HCT116 (cell line): ENCODE results near the gene SLMAP. TPM values are rescaled to one million over a fixed set of nuclear protein-coding genes. Genes with fewer than 3 reads are reported as not detected.

ENCODE experiments used
- ATAC-seq: fragments of 200-7000 bp; cut with Tn5 transposase; 2 replicates; pipeline ENCODE4 v1.9.1; 2020; ENCODE audit warnings: mild to moderate bottlenecking, moderate library complexity
- BruUV-seq: library from RNA; stranded (reverse); fragments of 400-500 nt; replicated peaks from 2 replicates; lab custom pipeline; 2021; lab: Mats Ljungman, UMichigan
- CTCF ChIA-PET: fragments of 300-600 bp; sonication (Branson Sonifier 250); formaldehyde crosslinking; loops from one replicate; lab custom pipeline; 2021; ENCODE audit warnings: antibody characterized with exemption; lab: Charles Lee
- POLR2A ChIA-PET: fragments of 300-600, 350-600 bp; sonication (Branson Sonifier 250); formaldehyde crosslinking; loops from one replicate; lab custom pipeline; 2021; ENCODE audit warnings: antibody characterized with exemption; lab: Charles Lee
- RAD21 ChIA-PET, 2 experiments: fragments of 300-600 bp; sonication (Branson Sonifier 250); formaldehyde crosslinking; loops; one replicate each; lab custom pipeline; 2023; ENCODE audit warnings: low total read pairs in 2 of 2; ENCODE audit not compliant: uncharacterized antibody in 2 of 2, unreplicated experiment in 2 of 2, low non-redundant PET in 1 of 2; lab: Charles Lee
- DNase-seq: peaks from one replicate; pipeline ENCODE4 v3.0.0-alpha.2; 2010; ENCODE audit warnings: low read depth, low spot score
- H2AFZ ChIP-seq: fragments of 200-600 bp; shearing (Covaris generic), sonication (generic); 2 replicates; pipeline ENCODE4 v1.6.1; 2017; ENCODE audit warnings: low read depth, mixed run types, mixed read lengths, antibody characterized with exemption, low read length; ENCODE audit not compliant: poor library complexity, severe bottlenecking
- H3K27ac ChIP-seq: 2 replicates; pipeline ENCODE4 v1.5.1; 2012; ENCODE audit warnings: low read depth, low read length
- H3K27me3 ChIP-seq: fragments of 200-600 bp; sonication (generic); 2 replicates; pipeline ENCODE4 v1.6.1; 2016; ENCODE audit warnings: mixed run types, low read length, mixed read lengths; ENCODE audit not compliant: insufficient read depth
- H3K36me3 ChIP-seq, 2 experiments: fragments of 200-500 bp in 1 of 2; fragments of 200-600 bp in 1 of 2; sonication (Bioruptor generic) in 1 of 2; sonication (generic) in 1 of 2; 2 replicates each; pipeline versions ENCODE4 v1.5.1 to v1.6.1; 2014 to 2016; ENCODE audit warnings: low read length in 2 of 2, inconsistent platforms in 1 of 2, mixed read lengths in 1 of 2, mixed run types in 1 of 2; ENCODE audit not compliant: insufficient read depth in 2 of 2, control insufficient read depth in 1 of 2
- H3K4me1 ChIP-seq, 2 experiments: fragments of 200-600 bp in 1 of 2; sonication (generic) in 1 of 2; 2 replicates each; pipeline versions ENCODE4 v1.5.1 to v1.6.1; 2012 to 2017; ENCODE audit warnings: low read length in 2 of 2, inconsistent platforms in 1 of 2, mild to moderate bottlenecking in 1 of 2, mixed read lengths in 1 of 2, mixed run types in 1 of 2, moderate library complexity in 1 of 2; ENCODE audit not compliant: insufficient read depth in 2 of 2, control insufficient read depth in 1 of 2
- H3K4me2 ChIP-seq: fragments of 200-600 bp; sonication (generic); 2 replicates; pipeline ENCODE4 v1.6.1; 2017; ENCODE audit warnings: mixed run types, low read length, mixed read lengths
- H3K4me3 ChIP-seq, 2 experiments: fragments of 200-600 bp in 1 of 2; sonication (generic) in 1 of 2; replicated peaks in 1 of 2; 2 replicates each; pipeline ENCODE4 v1.5.1; 2011 to 2016; ENCODE audit warnings: low read length in 2 of 2, control low read depth in 1 of 2, low read depth in 1 of 2, mild to moderate bottlenecking in 1 of 2, mixed read lengths in 1 of 2, mixed run types in 1 of 2
- H3K79me2 ChIP-seq: fragments of 200-600 bp; sonication (generic); 2 replicates; pipeline ENCODE4 v1.6.1; 2017; ENCODE audit warnings: mild to moderate bottlenecking, mixed run types, low read length, moderate library complexity, mixed read lengths; ENCODE audit not compliant: insufficient read depth
- H3K9ac ChIP-seq: fragments of 200-600 bp; sonication (generic); 2 replicates; pipeline ENCODE4 v1.6.1; 2016; ENCODE audit warnings: low read length, mixed read lengths
- H3K9me2 ChIP-seq: fragments of 200-600 bp; sonication (generic), shearing (Covaris generic); 2 replicates; pipeline ENCODE4 v1.6.1; 2017; ENCODE audit warnings: mixed run types, mild to moderate bottlenecking, moderate library complexity; ENCODE audit not compliant: insufficient read depth
- H3K9me3 ChIP-seq, 2 experiments: fragments of 200-500 bp in 1 of 2; fragments of 200-600 bp in 1 of 2; sonication (Bioruptor generic) in 1 of 2; sonication (generic) in 1 of 2; 2 replicates each; pipeline ENCODE4 v1.6.1; 2014 to 2017; ENCODE audit warnings: low read length in 2 of 2, mixed read lengths in 2 of 2, inconsistent platforms in 1 of 2, low read depth in 1 of 2, mild to moderate bottlenecking in 1 of 2, mixed run types in 1 of 2, moderate library complexity in 1 of 2; ENCODE audit not compliant: control insufficient read depth in 1 of 2, insufficient read depth in 1 of 2
- H4K20me1 ChIP-seq: fragments of 200-600 bp; sonication (generic), shearing (Covaris generic); 2 replicates; pipeline ENCODE4 v1.6.1; 2017; ENCODE audit warnings: mixed run types, mild to moderate bottlenecking, moderate library complexity; ENCODE audit not compliant: insufficient read depth
- ATF3 ChIP-seq: IDR thresholded peaks from 2 replicates; pipeline ENCODE4 v1.6.1; 2012
- CBX3 ChIP-seq: IDR thresholded peaks from 2 replicates; pipeline ENCODE4 v1.6.1; 2012; ENCODE audit warnings: low read depth
- CEBPB ChIP-seq: IDR thresholded peaks from 2 replicates; pipeline ENCODE4 v1.6.1; 2012; ENCODE audit warnings: low read depth
- CTCF ChIP-seq, 3 experiments: fragments of 200-600 bp in 1 of 3; sonication (generic) in 1 of 3; IDR thresholded peaks in 2 of 3; conservative IDR thresholded peaks in 1 of 3; 2 replicates each; pipeline ENCODE4 v1.5.1; 2012 to 2017; ENCODE audit warnings: low read depth in 2 of 3, low read length in 2 of 3, antibody characterized with exemption in 1 of 3, borderline replicate concordance in 1 of 3, control low read depth in 1 of 3, mild to moderate bottlenecking in 1 of 3, mixed read lengths in 1 of 3, mixed run types in 1 of 3, moderate library complexity in 1 of 3; ENCODE audit not compliant: insufficient read depth in 1 of 3
- EGR1 ChIP-seq: IDR thresholded peaks from 2 replicates; pipeline ENCODE4 v1.6.1; 2012; ENCODE audit warnings: low read depth
- ELF1 ChIP-seq: IDR thresholded peaks from 2 replicates; pipeline ENCODE4 v1.6.1; 2012; ENCODE audit warnings: low read depth, borderline replicate concordance
- EZH2 ChIP-seq: fragments of 200-600 bp; sonication (generic); IDR thresholded peaks from 2 replicates; pipeline ENCODE4 v1.6.1; 2017; ENCODE audit warnings: antibody characterized with exemption, mixed run types
- FOSL1 ChIP-seq: IDR thresholded peaks from 2 replicates; pipeline ENCODE4 v1.6.1; 2012; ENCODE audit warnings: low read depth
- JUND ChIP-seq: IDR thresholded peaks from 2 replicates; pipeline ENCODE4 v1.6.1; 2012
- MAX ChIP-seq: IDR thresholded peaks from 2 replicates; pipeline ENCODE4 v1.6.1; 2012
- POLR2A ChIP-seq: IDR thresholded peaks from 2 replicates; pipeline ENCODE4 v1.7.0; 2011; ENCODE audit warnings: borderline replicate concordance; ENCODE audit not compliant: insufficient read depth, insufficient read length; ENCODE audit errors: extremely low read depth
- POLR2AphosphoS5 ChIP-seq: IDR thresholded peaks from 2 replicates; pipeline ENCODE4 v1.6.1; 2011; ENCODE audit warnings: mild to moderate bottlenecking, low read depth, low read length, moderate library complexity
- SIN3A ChIP-seq: IDR thresholded peaks from 2 replicates; pipeline ENCODE4 v1.6.1; 2012; ENCODE audit warnings: low read depth
- SP1 ChIP-seq: IDR thresholded peaks from 2 replicates; pipeline ENCODE4 v1.6.1; 2012; ENCODE audit warnings: low read depth
- SRF ChIP-seq: IDR thresholded peaks from 2 replicates; pipeline ENCODE4 v1.6.1; 2012; ENCODE audit warnings: low read depth
- TCF7L2 ChIP-seq: IDR thresholded peaks from 2 replicates; pipeline ENCODE4 v1.7.0; 2011; ENCODE audit warnings: borderline replicate concordance, inconsistent platforms; ENCODE audit not compliant: insufficient read depth, insufficient read length; ENCODE audit errors: extremely low read depth
- YY1 ChIP-seq: IDR thresholded peaks from 2 replicates; pipeline ENCODE4 v1.6.1; 2011; ENCODE audit warnings: low read length, low read depth, moderate library complexity, mild to moderate bottlenecking; ENCODE audit not compliant: insufficient replicate concordance; ENCODE audit errors: extremely low read depth
- ZFX ChIP-seq: fragments of 450-650 bp; IDR thresholded peaks from 2 replicates; pipeline ENCODE4 v1.6.1; 2017
- intact Hi-C: fragments of 100-400 bp; cut with micrococcal nuclease; formaldehyde crosslinking; loops from 2 replicates; pipeline ENCODE4 v1.10.0; 2022
- total RNA-seq: library from RNA; stranded (reverse); gene quantifications from one replicate; pipeline ENCODE4 v1.2.1, GENCODE V29; 2021; ENCODE audit not compliant: unreplicated experiment

The SLMAP gene
- total RNA-seq, 1 experiment from 2014 or later, result 81.0 TPM

GRCh38 chr3:57948781-57949242 is 192.7 kb downstream of the SLMAP start:
- no peaks in the 10 kb centered on the region for H3K9me2 ChIP-seq
- H3K9me3 ChIP-seq, result no peaks in the 10 kb centered on the region
- H3K4me2 ChIP-seq, result no peak overlapping the region
- no peaks in the 10 kb centered on the region for H3K27me3 ChIP-seq
- ChIA-PET RAD21 (no interaction called here), POLR2A (no interaction called here), CTCF (no interaction called here)
- no peak overlapping the region for H3K9ac ChIP-seq
- H4K20me1 ChIP-seq, result no peaks in the 10 kb centered on the region
- no TSS peak for BruUV-seq
- TF ChIP-seq YY1 (no peak), SIN3A (no peak), SRF (no peak), MAX (no peak), CBX3 (no peak), JUND (no peak), ATF3 (no peak), TCF7L2 (no peak), ELF1 (no peak), FOSL1 (no peak), EGR1 (no peak), POLR2A (no peak), CTCF (IDR thresholded peaks at IDR 0.05 in 2 of 3, conservative IDR thresholded peaks at IDR 0.05 in 1 of 3; ENCODE audit: borderline replicate concordance in 1 of 3, insufficient read depth in 1 of 3, low read depth in 2 of 3, low read length in 2 of 3) (no peak), ZFX (no peak), POLR2AphosphoS5 (no peak), CEBPB (no peak), SP1 (no peak), EZH2 (no peak)
- peaks cover 27 to 37% of the 10 kb centered on the region in 2 experiments for H3K4me1 ChIP-seq
- H3K36me3 ChIP-seq, result no peaks in the 10 kb centered on the region
- no peak overlapping the region for H2AFZ ChIP-seq
- no peak for DNase-seq
- H3K27ac ChIP-seq, result no peak overlapping the region
- H3K79me2 ChIP-seq, result no peaks in the 10 kb centered on the region
- ATAC-seq, result no peak
- H3K4me3 ChIP-seq, result no peak overlapping the region
- intact Hi-C loops, result no loop called here
